Bronchial epithelial cell (primary cell): Measurements from ENCODE around the gene SHE. TPM values are rescaled to one million over a fixed set of nuclear protein-coding genes. Genes with fewer than 3 reads are reported as not detected.
"Not testable (repeated sequence)": the region's sequence is repeated elsewhere in the genome, so short reads cannot be mapped to it uniquely, and the experiment has no call there.

Experiments used
- DNase-seq: peaks from one replicate; pipeline ENCODE4 v3.0.0-alpha.2; 2010; ENCODE audit warnings: low read depth
- FAIRE-seq: peaks from 2 replicates; lab custom pipeline; 2011; peaks lifted over from hg19 to GRCh38; lab: Jason Lieb, UNC
- H3K27me3 ChIP-seq: 2 replicates; pipeline ENCODE4 v1.5.1; 2011; ENCODE audit warnings: low read length; ENCODE audit not compliant: control insufficient read depth, insufficient read depth
- H3K36me3 ChIP-seq: 2 replicates; pipeline ENCODE4 v1.5.1; 2011; ENCODE audit warnings: low read length; ENCODE audit not compliant: control insufficient read depth, insufficient read depth
- H3K4me3 ChIP-seq: 2 replicates; pipeline ENCODE4 v1.5.1; 2011; ENCODE audit warnings: mild to moderate bottlenecking, low read depth, low read length, control low read depth
- total RNA-seq: library from RNA; depleted of rRNA; stranded (reverse); fragments of >200 nt; gene quantifications from 2 replicates; pipeline ENCODE4 v1.2.1, GENCODE V29; 2014
- TF ChIP-seq, protein P1 (sequence below): IDR thresholded peaks from 2 replicates; pipeline ENCODE4 v1.5.1; 2011; ENCODE audit warnings: mild to moderate bottlenecking, moderate library complexity, low read length, control low read depth, inconsistent platforms; ENCODE audit not compliant: insufficient read depth, severe bottlenecking

SHE gene
- total RNA-seq, 1 donor from 2014 or later: not detected

DNA sequence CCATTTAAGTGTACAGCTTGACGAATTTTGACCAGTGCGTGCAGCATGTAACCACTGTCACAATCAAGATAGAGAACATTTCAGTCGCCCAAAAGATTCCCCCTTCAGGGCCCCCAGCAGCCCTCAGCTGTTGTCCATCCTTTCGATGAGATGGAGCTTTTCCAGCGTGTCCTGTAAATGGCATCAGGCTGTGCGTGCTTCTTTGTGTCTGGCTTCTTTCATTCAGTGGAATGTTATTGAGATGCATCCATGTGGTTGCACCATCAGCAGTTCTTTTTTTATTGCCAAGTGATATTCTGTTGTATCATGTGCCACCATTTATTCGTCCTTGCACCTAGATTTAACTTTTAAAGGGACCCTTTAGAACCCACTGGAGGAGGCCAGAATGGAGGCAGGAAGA is 34.4 kb upstream of the SHE start:
- TF ChIP-seq, protein P1, sequence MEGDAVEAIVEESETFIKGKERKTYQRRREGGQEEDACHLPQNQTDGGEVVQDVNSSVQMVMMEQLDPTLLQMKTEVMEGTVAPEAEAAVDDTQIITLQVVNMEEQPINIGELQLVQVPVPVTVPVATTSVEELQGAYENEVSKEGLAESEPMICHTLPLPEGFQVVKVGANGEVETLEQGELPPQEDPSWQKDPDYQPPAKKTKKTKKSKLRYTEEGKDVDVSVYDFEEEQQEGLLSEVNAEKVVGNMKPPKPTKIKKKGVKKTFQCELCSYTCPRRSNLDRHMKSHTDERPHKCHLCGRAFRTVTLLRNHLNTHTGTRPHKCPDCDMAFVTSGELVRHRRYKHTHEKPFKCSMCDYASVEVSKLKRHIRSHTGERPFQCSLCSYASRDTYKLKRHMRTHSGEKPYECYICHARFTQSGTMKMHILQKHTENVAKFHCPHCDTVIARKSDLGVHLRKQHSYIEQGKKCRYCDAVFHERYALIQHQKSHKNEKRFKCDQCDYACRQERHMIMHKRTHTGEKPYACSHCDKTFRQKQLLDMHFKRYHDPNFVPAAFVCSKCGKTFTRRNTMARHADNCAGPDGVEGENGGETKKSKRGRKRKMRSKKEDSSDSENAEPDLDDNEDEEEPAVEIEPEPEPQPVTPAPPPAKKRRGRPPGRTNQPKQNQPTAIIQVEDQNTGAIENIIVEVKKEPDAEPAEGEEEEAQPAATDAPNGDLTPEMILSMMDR: no peak
- FAIRE-seq (no peak), DNase-seq (no peak)
- Histone ChIP-seq H3K27me3 (peaks cover 4% of the 10 kb centered on the region), H3K36me3 (no peaks in the 10 kb centered on the region), H3K4me3 (no peak overlapping the region)

DNA sequence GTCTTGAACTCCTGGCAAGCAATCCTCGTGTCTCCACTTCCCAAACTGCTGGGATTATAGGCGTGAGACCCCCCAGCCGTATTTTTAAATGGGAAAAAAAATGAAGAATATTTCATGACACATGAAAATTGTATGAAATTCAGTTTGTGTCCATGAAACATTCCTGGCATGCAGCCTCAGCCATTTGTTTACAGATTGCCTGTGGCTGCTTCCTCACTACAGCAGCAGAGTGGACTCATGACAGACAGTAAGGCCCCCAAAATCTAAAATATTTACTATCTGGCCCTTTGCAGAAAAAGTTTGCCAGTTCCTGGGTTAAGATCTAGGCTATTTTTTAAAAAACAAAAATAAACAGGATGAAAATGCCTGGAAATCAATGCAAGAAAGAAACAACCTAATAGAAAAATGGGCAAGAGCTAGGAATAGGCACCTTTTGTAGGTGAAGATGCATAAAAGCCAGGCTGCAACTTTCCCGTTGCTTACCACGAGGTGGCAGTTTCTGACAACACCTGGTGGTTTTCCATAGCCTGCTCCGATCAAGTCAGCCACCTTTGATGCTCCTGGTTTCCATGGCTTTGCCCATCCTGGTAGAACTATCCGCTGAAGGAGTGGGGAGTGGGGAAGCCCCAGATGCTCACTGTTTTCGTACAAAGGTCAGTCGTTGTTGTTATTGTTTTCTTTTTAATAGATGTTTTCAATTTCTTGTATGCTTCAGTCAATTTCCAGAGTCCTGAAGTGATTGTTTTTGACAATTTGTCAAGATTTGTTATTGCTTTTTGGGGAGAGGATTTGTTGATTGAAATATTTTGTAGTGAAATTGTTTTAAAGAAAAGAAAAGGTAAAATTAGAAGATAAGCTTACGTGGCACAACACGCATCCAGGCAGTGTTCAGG is 32.0 kb upstream of the SHE start:
- DNase-seq (peak; percentile 62), FAIRE-seq (no peak)
- Histone ChIP-seq H3K36me3 (no peaks in the 10 kb centered on the region), H3K27me3 (no peaks in the 10 kb centered on the region), H3K4me3 (no peak overlapping the region)
- TF ChIP-seq, protein P1: peak; percentile 77

DNA sequence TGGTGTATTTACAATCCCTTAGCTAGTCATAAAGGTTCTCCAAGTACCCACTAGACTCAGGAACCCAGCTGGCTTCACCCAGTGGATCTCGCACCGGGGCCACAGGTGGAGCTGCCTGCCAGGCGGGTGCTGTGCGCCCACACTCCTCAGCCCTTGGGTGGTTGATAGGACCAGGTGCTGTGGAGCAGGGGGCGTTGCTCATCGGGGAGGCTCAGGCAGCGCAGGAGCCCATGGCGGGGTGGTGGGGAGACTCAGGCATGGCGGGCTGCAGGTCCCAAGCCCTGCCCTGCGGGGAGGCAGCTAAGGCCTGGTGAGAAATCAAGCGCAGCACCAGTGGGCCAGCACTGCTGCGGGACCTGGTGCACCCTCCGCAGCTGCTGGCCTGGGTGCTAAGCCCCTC is 29.7 kb upstream of the SHE start:
- not testable (repeated sequence) for FAIRE-seq, H3K27me3 ChIP-seq, H3K36me3 ChIP-seq, DNase-seq, H3K4me3 ChIP-seq

DNA sequence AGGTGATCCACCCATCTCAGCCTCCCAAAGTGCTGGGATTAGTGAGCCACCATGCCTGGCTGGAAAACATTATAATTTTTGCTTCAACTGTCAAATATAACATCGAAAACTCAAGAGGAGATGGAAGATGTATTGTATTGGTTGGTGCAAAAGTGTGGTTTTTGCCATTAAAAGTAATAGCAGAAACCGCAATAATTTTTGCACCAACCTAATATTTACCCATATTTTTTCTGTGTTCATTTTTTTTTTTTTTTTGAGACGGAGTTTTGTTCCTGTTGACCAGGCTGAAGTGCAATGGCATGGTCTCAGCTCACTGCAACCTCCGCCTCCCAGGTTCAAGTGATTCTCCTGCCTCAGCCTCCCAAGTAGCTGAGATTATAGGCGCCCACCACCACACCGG is 27.1 kb upstream of the SHE start:
- TF ChIP-seq, protein P1: no peak
- H3K27me3 ChIP-seq: no peaks in the 10 kb centered on the region
- no peak for DNase-seq
- FAIRE-seq: no peak
- H3K4me3 ChIP-seq: no peak overlapping the region
- H3K36me3 ChIP-seq: no peaks in the 10 kb centered on the region

DNA sequence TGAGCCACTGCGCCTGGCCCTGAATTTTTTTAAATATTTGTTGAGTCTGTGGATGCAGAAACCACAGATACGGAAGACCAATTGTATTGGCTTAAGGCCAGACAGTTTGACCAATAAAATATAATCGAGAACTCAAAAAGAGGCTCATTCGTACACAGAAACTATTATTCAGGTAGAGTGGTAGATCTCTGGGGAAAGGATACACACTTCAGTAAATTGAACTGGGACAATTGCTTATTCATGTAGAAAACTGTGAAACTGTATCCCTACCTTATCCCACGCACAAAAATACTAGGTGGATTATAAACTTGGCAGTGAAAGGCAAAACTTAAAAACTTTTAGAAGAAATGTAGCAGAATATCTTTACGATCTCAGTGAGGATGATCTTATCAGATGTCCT is 25.0 kb upstream of the SHE start:
- Histone ChIP-seq H3K36me3 (no peaks in the 10 kb centered on the region), H3K27me3 (peaks cover under 1% of the 10 kb centered on the region), H3K4me3 (no peak overlapping the region)
- TF ChIP-seq, protein P1: no peak
- FAIRE-seq (no peak), DNase-seq (no peak)

DNA sequence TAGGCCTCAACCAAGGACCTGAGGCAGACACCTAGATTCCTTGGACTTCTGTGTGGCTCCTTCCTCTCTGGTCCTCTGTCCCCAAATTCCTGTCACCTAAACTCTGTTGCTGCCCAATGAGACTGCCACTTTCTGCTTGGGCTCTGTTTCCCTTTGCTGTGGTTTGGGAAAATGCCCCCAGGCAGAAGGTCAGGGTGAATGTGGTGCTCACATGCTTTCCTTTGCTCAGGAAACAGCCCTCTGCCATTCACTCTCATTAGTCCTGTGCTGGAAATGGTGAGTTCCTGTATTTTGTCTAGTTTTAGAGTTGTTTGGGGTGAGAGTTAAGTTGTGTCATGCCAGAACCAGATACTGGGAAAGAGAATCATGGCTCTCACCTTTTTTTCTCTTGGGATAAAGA is 22.7 kb upstream of the SHE start:
- peaks cover 8% of the 10 kb centered on the region for H3K27me3 ChIP-seq
- H3K36me3 ChIP-seq: no peaks in the 10 kb centered on the region
- H3K4me3 ChIP-seq: no peak overlapping the region
- TF ChIP-seq, protein P1: no peak
- DNase-seq (no peak), FAIRE-seq (no peak)
